Suprapubic skin (tissue), 4 donors: Measurements from ENCODE around the gene HNF1B.

Source experiments
- EP300 ChIP-seq: sonication (generic); formaldehyde crosslinking; IDR thresholded peaks from one replicate; pipeline ENCODE4 v1.6.1; 2017; ENCODE audit warnings: antibody characterized with exemption
- POLR2A ChIP-seq, 2 donors: fragments of 450-650 bp; IDR thresholded peaks; one replicate each; pipeline ENCODE4 v1.6.1; 2017; ENCODE audit warnings: antibody characterized with exemption in 2 of 2, mild to moderate bottlenecking in 2 of 2, moderate library complexity in 2 of 2
- POLR2AphosphoS5 ChIP-seq, 3 donors: sonication (generic); formaldehyde crosslinking; IDR thresholded peaks; one replicate each; pipeline ENCODE4 v1.6.1; 2017; ENCODE audit warnings: antibody characterized with exemption in 3 of 3
- TF ChIP-seq, protein P1 (sequence below), 2 donors: fragments of 200-600 bp in 1 of 2; fragments of 450-650 bp in 1 of 2; sonication (generic) in 1 of 2; IDR thresholded peaks; one replicate each; pipeline ENCODE4 v1.5.1; 2016 to 2019; ENCODE audit warnings: antibody characterized with exemption in 2 of 2, mild to moderate bottlenecking in 1 of 2, moderate library complexity in 1 of 2

GRCh38 chr17:37769050-37769449 is 24.2 kb upstream of the HNF1B start:
- TF ChIP-seq, protein P1, sequence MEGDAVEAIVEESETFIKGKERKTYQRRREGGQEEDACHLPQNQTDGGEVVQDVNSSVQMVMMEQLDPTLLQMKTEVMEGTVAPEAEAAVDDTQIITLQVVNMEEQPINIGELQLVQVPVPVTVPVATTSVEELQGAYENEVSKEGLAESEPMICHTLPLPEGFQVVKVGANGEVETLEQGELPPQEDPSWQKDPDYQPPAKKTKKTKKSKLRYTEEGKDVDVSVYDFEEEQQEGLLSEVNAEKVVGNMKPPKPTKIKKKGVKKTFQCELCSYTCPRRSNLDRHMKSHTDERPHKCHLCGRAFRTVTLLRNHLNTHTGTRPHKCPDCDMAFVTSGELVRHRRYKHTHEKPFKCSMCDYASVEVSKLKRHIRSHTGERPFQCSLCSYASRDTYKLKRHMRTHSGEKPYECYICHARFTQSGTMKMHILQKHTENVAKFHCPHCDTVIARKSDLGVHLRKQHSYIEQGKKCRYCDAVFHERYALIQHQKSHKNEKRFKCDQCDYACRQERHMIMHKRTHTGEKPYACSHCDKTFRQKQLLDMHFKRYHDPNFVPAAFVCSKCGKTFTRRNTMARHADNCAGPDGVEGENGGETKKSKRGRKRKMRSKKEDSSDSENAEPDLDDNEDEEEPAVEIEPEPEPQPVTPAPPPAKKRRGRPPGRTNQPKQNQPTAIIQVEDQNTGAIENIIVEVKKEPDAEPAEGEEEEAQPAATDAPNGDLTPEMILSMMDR (IDR thresholded peaks at IDR 0.05): no peak
- TF ChIP-seq EP300 (no peak), POLR2A (IDR thresholded peaks at IDR 0.05) (no peak), POLR2AphosphoS5 (IDR thresholded peaks at IDR 0.05) (no peak)
